Embryonic facial prominence (tissue), 1 donor: ENCODE data around the gene HOOK2.

Experiments
- DNase-seq: peaks from one replicate; pipeline ENCODE4 v3.0.0-alpha.2; 2016; ENCODE audit errors: extremely low spot score

HOOK2 gene

GRCh38 chr19:12782424-12783290 is 7.3 kb upstream of the HOOK2 start:
- peak; percentile 68 for DNase-seq

GRCh38 chr19:12782174-12782423 is 6.7 kb upstream of the HOOK2 start:
- DNase-seq = no peak

- no peak for DNase-seq
Measured at GRCh38 chr19:12779162-12779993, 4.0 kb upstream of the HOOK2 start.

GRCh38 chr19:12778905-12779161 is 3.5 kb upstream of the HOOK2 start:
- DNase-seq = no peak

GRCh38 chr19:12778017-12778904 is 2.9 kb upstream of the HOOK2 start:
- DNase-seq = no peak

- peak; percentile 66 for DNase-seq
Measured at GRCh38 chr19:12777217-12778016, 2.1 kb upstream of the HOOK2 start.

- DNase-seq = no peak
Measured at GRCh38 chr19:12773571-12773970, 1.8 kb downstream of the HOOK2 start.

- DNase-seq = no peak
Measured at GRCh38 chr19:12772323-12772722, 3.0 kb downstream of the HOOK2 start.

GRCh38 chr19:12770922-12771321 is 4.4 kb downstream of the HOOK2 start:
- no peak for DNase-seq

GRCh38 chr19:12769689-12770088 is 5.7 kb downstream of the HOOK2 start:
- no peak for DNase-seq

GRCh38 chr19:12767666-12768065 is 7.7 kb downstream of the HOOK2 start:
- no peak for DNase-seq

GRCh38 chr19:12767150-12767549 is 8.2 kb downstream of the HOOK2 start:
- no peak for DNase-seq

GRCh38 chr19:12766051-12766521 is 9.3 kb downstream of the HOOK2 start:
- peak; percentile 76 for DNase-seq

- DNase-seq = no peak
Measured at GRCh38 chr19:12764698-12765097, 10.7 kb downstream of the HOOK2 start.

- DNase-seq = no peak
Measured at GRCh38 chr19:12763100-12763499, 12.3 kb downstream of the HOOK2 start.

GRCh38 chr19:12759686-12760085 is 15.7 kb downstream of the HOOK2 start:
- DNase-seq = no peak

GRCh38 chr19:12757544-12758274 is 17.6 kb downstream of the HOOK2 start:
- DNase-seq = no peak

- no peak for DNase-seq
Measured at GRCh38 chr19:12756150-12756883, 19.0 kb downstream of the HOOK2 start.

GRCh38 chr19:12754465-12755196 is 20.7 kb downstream of the HOOK2 start:
- DNase-seq = no peak
